GM21381 (cell line): ENCODE measurements around the gene FEM1B.

Source experiments
- ATAC-seq: cut with Tn5 transposase; IDR thresholded peaks from one replicate; pipeline ENCODE4 v1.9.1; 2021; ENCODE audit warnings: mild to moderate bottlenecking, moderate library complexity; ENCODE audit not compliant: unreplicated experiment

The FEM1B gene

DNA sequence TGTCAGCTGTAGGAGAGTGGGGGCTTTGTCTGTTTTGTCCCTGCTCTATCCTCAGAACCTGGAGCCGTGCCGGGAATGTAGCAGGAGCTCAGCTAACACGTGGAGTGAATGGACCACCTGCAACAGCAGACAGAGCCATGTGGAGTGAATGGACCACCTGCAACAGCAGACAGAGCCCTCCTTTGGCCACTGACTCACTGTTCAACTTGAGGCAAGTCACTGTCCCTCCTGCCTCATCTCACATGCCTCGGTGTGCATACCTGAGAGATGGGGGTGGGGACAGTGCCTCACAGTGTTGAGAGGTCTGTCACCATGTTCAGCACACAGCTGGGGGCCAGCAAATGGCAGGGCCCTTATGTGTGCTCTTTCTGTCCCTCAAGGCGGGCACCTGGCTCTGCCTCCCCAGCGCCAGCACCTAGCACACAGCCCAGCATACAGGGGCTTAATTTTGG, 27.9 kb downstream of the FEM1B start:
- ATAC-seq = no peak

DNA sequence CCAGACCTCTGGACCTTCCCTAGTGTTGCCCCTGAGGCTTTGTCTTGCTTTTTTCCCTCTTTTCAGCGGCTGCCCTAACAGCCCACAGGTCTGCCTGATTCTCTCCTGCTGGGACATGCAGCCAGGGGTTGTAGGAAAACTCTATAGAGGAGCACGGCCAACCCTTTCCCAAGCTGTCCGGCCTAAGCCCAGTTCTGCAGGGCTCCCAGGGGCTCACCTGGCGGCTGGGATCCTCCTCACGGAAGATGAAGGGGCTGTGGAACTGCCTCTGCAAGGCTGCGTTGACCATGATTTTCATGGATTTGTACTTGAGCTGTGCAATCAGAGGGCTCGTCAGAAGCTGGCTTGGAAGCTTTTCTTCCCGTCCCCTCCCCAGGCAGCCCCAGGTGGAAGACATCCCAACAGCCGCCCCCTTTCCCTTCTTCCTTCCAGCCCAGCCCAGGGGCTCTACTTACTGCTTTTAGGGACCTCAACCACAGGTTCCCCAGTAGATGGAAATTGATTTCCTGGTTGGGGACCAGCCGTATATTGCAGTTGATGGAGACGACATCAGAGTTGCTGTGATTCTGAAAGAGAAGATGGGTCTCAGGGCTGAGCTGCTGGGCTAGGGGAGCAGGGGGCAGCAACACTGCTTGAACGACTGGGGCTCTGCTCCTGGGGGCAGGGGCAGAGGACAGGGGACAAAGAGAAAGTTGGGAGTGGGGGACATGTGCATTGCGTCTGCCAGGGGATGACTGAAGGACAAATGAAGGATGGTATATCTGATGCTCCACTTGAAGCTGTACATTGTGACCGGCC, 29.8 kb downstream of the FEM1B start:
- no peak for ATAC-seq

DNA sequence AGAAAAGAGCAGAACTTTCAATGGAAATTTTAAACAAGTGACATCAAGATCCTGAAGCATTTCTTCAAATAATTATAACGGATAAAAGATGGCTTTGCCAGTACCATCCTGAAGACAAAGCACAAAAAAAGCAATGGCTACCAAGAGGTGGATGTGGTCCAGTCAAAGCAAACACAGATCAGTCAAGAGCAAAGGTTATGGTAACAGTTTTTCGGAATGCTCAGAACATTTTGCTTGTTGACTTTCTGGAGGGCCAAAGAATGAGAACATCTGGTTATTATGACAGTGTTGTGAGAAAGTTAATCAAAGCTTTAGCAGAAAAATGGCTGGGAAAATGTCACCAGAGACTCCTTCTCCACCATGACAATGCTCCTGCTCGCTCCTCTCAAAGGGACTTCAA, 31.5 kb downstream of the FEM1B start:
- ATAC-seq = no peak

DNA sequence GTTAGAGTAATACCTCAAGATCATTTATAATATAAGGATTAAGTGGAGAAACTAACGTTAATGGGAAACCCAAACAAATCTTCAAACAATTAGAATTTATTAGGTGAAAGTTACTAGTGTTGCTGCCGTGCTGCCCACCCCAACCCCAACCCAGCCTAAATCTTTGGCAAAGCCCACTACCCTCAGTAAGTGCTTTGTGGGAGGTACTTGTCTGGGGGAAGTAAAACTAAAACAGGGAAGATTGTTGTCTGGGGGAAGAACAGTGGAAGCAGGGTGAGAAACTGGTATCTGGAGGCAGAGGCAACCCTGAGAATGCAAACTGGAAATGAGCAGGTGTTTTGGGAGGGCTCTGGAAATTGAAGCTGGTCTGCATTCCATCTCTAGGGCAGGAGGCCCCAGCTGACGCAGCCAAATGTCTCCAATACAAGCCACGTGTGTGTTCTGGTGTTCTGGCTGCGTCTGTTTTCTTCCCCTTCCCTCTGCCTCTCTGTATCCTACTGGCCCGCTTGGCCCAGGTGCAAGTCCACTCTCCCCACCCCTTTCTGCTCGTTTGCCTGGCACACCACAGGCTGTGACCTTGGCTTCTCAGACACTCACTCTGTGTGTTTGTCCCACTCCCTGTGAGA, 32.7 kb downstream of the FEM1B start:
- ATAC-seq = no peak

DNA sequence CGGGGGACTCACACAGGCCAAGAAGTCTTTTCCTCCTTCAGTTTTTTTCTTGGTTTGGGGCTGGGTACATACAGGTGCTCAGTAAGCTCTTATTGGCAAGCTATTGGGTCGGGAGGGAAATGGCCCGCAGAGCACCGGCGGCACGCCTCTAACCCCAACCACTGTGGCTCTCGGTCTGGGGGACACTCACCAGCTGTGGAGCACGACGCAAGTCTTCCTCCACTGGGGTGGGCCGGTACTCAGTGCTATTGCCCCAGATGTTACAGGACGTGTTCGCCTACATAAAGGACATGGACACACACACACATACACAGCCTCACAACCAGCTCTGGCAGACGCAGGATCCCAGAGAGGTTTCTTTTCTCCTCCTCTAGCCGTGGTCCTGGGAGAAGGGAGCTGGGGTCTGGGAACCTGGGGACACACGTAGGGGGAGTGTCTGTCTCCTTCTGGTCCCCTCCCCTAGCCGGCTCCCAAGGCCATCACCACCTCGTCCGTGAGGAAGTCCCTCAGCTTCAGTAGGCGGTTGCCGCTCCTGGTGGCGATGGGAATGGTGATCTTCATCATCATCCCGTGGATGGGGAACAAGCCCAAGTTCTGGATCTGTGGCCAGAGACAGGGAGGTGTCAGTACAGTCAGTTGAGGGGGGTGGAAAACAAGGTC, 33.4 kb downstream of the FEM1B start:
- no peak for ATAC-seq

DNA sequence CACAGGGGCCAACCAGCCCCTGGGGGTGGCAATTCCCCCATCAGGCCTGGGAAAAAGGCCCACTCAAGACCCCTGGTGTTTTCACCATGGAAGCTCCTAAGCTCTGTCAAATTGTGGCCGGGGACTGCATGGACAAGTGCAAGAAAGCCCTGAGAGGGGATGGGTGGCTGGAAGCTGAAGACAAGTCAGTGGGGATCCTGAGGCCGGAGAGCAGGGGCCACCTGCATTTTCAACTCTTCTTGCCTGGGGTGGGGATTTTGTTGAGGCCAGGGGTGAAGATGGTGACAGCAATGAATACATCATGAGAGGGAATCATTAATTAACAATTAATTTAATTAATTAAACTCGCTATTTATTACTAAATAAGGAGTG, 33.9 kb downstream of the FEM1B start:
- ATAC-seq = no peak

DNA sequence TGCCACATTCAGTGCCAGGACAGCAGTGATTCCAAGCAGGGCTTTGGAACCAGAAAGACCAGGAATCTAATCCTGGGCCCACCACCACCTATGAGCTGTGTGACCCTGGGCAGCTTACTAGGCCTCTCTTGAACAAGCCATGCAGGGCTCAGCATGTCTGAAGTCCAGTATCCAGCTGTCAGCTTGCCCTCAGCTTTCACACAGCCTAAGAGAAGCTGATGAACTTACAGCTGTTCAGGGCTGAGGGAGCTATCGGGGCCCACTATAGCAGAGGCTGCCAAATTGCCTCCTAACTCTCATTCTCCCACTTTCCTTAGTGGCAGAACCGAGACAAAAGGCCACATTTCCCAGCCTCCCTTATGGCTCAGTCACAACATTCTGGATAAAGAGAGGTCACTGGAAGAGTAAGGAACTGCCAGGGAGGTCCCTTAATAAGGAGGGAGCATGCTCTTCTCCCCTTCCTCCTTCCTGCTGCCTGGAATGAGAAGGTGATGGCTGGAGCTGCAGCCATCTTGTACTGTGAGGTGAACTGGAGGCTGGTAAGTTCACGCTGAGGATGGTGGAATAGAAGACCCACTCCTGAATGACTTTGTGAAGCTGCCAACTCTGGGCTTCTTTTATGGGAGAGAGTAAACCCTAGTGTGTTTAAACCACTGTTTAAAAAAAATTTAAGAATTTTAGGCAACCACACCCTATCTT, 34.5 kb downstream of the FEM1B start:
- ATAC-seq = no peak

DNA sequence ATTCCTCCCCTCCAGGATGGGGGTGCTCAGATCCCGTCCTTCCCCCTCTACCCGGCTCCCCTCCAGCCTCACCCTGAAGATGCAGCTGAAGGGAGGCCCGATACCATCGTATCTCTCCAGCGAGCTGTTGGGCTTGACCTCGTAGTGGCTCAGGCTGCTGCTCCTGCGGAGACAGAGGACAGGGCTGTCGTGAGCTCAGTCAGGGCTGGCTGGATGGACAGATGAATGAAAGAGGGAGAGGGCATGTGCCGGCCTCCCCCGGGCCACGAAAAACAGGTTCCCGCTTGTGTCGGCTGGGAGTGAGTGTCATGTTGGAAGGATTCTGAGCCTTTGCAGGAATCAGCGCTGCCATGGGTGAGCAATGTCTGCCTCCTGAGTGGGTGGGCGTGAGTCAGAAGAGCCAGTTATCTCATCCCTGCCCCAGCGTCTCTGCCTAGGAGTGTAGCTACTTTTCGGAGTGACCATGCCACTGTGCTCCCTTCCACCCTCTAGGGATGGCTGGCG, 35.2 kb downstream of the FEM1B start:
- ATAC-seq = no peak

DNA sequence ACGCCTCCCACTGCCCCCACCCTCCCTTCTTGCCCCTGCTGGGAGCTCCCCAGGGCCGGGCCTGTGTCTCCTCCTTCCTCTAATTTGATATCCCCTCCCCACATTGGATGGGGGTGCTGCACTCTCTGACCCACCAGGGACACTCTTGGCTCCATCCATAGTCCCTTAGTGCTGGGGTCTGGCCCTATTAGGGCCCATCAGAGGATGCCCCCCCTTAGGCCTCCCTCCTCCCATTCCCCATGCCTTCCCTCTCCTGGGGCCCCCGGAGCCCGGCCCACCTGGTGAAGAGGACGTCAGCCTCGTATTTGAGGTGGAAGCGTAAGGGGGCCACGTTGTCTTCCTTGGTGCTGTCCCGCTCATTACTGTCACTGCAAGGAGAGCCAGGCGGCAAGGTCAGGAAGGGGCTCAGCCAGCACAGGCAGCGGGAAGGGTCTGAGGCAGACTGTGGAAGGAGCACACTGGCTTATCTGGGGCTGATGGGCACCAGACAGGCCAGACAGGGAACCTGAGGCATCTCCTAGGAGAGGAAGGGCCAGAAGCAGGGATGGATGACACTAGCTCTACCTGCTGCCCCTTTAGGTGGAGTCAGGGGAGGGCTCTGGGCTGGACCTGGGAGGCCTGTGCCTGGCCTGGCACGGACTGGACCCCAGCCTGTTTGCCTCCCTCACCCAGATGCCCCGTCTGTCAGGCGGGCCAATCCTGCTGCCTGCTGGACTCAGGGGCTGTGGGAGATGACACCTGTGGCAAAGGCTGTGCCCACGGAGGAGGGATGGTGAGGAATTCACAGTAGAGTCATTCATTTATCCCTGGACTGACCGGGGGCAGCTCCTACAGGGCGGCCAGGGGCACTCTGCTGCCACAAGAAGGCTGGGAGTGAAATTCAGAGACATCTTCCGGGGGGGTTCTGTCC, 36.2 kb downstream of the FEM1B start:
- no peak for ATAC-seq

DNA sequence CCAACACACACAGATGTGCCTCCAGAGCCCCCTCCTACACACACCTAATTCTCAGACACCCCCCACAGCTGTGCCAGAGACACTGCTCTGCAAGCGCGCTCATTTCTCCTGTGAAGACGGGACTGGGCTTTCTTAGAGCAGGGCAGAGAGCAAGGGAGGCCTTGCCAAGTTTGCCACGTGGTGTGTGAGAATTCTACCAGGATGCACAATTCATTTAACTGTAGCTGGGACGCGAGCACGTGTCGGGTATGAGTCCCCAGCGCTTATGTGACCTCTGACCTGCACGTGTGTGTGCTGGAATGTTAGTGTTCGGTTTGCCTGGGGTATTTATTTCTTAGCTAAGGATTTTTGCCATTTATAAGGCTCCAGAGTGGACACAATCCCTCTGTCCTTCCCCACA, 37.0 kb downstream of the FEM1B start:
- no peak for ATAC-seq

DNA sequence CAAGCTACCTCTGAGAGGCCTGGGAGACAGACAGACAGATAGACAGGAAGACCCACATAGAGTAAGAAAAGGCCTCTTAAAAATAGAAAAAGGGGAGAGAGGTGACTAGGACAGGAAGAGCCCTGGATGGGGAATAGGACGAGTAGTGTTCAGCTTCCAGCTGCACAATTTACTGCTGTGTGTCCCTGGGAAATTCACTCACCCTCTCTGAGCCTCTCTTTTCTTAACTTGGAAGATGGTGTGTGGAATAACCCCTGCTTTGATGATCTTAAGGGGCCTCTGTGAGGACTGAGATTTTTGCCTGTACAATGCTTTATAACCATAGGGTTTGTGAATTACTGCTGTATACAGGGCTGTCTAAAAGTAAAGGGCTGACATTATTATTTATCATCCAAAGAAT, 37.5 kb downstream of the FEM1B start:
- no peak for ATAC-seq

DNA sequence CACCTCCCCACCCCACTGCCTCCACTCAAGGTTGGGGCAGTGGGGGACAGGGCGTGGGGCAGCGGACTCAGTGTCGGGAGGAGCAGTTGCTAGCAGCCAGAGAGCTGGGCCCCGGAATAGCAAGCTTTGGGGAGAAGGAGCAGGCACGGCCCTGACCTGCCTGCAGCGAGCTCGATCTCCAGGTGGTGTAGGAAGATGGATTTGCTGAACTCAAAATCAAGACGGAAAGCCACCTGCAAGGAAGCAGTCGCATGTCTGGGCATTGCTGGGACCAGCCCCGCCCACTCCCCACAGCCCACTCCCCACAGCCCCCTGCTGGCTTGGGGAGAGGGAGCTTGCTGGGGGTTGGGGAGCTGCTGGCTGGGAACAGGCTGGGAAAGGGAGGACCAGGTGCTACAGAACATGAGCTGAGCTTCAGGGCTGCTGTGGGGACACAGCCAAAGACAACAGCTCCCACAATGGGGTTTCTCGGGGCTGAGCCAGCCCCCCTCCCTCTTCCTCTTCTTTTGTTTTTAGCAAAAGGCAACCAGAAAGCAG, 38.0 kb downstream of the FEM1B start:
- no peak for ATAC-seq

DNA sequence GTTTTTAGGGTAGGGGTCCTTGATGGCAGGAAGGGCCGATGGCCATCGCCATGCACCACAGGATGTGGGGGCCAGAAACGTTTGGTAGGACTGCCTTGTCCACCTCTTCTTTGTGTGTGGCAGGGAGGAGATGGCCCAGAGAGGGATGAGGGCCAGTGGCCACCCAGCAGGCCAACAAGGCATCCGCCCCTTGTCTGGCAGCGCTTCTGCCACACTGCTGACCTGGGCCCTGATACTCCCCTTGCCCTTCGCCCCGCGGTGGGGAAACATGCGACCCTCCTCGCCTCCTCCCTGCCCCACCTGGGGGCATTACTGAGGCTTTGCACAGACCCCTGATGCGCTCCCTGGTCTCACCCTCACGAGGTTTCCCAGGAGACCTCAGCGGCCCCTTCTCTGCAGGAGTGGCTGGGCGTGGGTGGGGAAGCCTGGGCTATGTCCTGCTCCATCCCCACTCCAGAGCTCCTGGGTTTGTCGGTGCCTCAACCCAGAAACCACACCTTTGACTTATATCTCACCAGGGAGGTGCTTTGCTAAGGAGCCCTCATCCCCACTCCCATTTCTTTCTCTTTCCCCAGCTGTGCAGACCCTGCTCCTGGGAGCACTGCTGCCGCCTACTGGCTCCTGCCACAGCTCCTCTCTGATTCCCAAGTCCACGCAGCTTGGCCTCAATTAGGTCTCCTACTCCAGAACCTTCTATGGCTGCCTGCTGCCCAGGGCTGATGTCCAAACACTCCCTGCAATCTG, 38.7 kb downstream of the FEM1B start:
- ATAC-seq = no peak

DNA sequence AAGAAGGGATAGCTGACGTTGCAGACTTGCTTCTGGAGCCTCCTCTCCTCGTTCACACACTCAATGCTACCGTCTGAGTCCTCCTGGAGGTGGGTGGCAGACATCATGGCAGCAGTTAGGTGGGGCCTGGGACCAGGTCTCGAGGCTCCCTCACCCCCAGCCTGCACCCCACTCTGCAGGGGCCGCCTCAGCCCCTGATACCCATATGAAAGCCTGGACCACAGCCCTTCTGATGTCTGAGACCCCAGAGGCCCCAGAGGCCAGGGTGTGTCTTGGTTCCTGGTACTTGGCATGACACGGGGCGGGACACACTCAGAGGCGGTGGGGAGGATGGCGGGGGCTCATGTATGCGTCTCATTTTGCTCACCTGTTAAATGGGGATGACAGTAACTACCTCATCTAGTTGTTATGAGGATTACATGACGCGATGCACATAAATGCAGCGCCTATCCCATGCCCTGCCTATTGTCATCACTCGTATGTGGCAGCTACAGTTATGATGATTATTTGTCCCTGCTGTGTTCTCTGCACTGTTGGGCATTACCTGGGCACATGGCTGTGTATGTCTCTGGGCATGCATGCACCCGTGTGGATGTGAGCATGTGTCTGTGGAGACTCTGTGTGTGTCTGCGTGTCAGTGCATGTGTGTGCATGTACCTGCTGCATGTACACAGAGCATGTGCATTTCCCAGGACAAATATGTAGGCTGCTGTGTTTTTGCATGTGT, 39.9 kb downstream of the FEM1B start:
- ATAC-seq = no peak

DNA sequence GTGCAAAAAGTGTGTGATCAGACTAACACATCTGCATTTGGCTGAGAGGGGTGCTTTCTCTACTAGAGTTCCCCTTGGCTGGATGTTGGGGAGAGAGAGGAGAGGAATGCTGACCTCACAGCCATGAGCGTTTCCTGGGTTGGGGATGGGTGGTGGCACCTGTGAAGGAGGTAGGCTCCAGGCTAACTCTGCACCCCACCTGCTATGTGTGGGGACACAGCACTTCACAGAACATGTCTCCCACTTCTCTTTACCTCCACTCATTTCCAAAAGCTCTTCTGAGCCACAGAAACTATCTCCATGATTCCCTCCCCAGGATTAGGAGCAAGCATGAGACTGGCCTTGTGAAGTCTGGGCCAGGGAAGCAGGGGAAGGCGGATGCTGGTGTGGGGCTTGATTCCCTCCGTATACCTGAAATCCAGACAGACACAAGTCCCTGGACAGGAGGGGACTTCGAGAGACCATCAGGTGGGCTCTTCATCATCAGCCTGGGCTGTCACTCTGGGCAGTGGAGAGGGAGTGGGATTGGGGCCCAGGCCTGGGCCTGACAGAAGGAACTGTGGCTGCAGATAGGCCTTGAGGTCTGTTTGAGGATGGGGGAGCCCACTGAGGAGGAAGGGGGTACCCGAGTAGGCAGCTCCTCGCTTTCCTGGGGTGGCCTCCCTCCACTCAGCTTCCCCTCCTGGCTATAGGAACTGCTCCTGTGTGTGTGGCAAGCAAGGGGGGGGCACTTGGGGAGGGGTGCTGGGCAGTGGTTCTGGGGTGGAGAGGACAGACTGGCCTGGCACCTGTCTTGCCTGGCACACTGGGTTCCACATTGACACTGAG, 40.7 kb downstream of the FEM1B start:
- ATAC-seq = no peak

DNA sequence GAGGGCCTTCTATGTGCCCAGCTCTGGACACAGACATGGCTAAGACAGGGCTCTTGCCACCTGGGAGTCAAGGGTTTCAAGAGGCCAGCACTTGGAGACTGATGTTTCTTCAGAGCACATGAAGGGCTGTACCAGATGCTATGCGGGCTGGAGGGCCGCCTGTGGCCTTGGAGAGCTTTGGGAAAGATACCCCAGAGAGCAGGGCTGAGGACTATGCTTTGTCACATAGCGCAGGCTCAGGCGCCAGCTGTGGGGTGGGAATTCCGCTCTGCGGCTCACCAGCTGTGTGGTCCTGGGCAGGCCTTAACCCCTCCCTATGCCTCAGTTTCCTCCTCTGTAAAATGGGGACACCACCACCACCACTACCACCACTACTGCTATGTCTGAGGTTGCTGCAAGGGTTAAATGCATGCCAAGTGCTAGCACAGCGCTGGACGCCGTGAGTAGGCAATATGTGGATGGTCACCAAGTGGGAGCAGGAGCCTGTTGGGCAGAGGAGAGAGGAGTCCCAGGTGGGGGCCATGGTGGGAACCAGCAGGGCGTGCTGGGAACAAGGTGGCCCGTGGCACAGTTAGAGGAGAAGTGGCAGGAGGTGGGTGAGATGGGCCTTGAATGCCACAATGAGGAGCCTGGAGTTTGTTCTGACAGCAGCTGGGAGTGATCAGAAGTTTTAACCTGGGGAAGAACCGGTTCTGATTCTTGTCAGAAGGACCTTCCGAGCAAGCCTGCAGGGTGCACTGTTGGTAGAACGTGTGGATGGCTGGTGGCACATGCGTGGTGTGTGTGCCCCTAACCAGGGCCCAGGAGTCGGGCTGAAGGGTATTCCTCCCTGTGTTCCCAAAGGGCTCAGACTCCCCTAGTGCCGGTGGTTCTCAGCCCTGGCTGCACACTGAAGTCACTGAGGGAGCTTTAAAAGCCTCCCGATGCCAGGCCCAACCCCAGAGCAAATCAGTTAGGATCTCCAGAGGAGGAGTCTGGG, 41.7 kb downstream of the FEM1B start:
- no peak for ATAC-seq

DNA sequence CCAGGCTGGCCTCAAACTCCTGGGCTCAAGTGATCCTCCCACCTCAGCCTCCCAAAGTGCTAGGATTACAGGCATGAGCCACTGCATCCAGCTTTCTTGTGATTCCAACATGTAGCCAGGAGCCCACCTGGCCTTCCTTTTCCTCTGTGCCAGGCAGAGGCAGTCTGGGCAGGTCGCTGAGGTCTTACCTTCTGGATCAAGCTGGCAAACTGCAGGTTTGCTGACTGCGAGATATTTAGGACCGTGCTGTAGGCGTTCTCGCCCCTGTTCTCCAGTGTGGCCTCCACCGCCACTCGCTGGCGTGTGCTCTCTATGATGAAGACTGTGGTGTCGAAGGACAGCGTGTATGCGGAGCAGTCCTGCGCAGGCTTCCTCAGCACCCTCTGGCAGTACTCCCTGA, 42.5 kb downstream of the FEM1B start:
- no peak for ATAC-seq
